K562 (cell line): Measurements from ENCODE around the gene SLC30A1. TPM values are rescaled to one million over a fixed set of nuclear protein-coding genes. Genes with fewer than 3 reads are reported as not detected.

Experiments
- ATAC-seq: fragments of 200-7000 bp; cut with Tn5 transposase; 3 replicates; pipeline ENCODE4 v1.9.1; 2020; ENCODE audit warnings: moderate library complexity
- BruUV-seq: library from RNA; stranded (reverse); fragments of 400-500 nt; replicated peaks from 2 replicates; lab custom pipeline; 2021; lab: Mats Ljungman, UMichigan
- CTCF ChIA-PET: fragments of 300-600 bp; formaldehyde crosslinking; extraction: SDS; loops from one replicate; lab custom pipeline; 2021; ENCODE audit warnings: low intra/inter-chr PET ratio; lab: Yijun Ruan, JAX
- POLR2A ChIA-PET: fragments of 300-600, 350-650 bp; sonication (Branson Sonifier 250); formaldehyde crosslinking; extraction: SDS; loops from one replicate; lab custom pipeline; 2021; ENCODE audit warnings: antibody characterized with exemption, inconsistent platforms; lab: Yijun Ruan, JAX
- DNase-seq, 4 experiments: peaks; one replicate each; pipeline versions ENCODE4 v3.0.0 to v3.0.0-alpha.2; 2011 to 2018; ENCODE audit warnings: low spot score in 3 of 4, mixed read lengths in 3 of 4; ENCODE audit errors: extremely low read depth in 1 of 4
- FAIRE-seq: peaks from 2 replicates; lab custom pipeline; 2011; peaks lifted over from hg19 to GRCh38; lab: Jason Lieb, UNC
- H2AFZ ChIP-seq: 2 replicates; pipeline ENCODE4 v1.6.0; 2011; ENCODE audit warnings: low read depth, low read length, control low read depth, inconsistent platforms
- H3K27ac ChIP-seq: fragments of 200-600 bp; 3 replicates; pipeline ENCODE4 v1.8.0; 2011; ENCODE audit warnings: low read depth, mild to moderate bottlenecking, control low read depth, inconsistent platforms, low read length, moderate library complexity, mixed read lengths; ENCODE audit errors: extremely low read depth
- H3K27me3 ChIP-seq, 2 experiments: fragments of 300-600 bp in 1 of 2; 2 replicates in 1 of 2; 3 replicates in 1 of 2; pipeline versions ENCODE4 v1.6.0 to v1.8.0; 2011; ENCODE audit warnings: inconsistent platforms in 2 of 2, low read length in 2 of 2, mild to moderate bottlenecking in 1 of 2, mixed read lengths in 1 of 2, moderate library complexity in 1 of 2; ENCODE audit not compliant: control insufficient read depth in 2 of 2, insufficient read depth in 2 of 2
- H3K36me3 ChIP-seq: fragments of 300-600 bp; 3 replicates; pipeline ENCODE4 v1.8.0; 2011; ENCODE audit warnings: mild to moderate bottlenecking, low read length, inconsistent platforms; ENCODE audit not compliant: control insufficient read depth, insufficient read depth
- H3K4me1 ChIP-seq, 2 experiments: fragments of 200-600 bp in 1 of 2; replicated peaks in 1 of 2; 2 replicates in 1 of 2; 3 replicates in 1 of 2; pipeline versions ENCODE4 v1.5.1 to v1.8.0; 2011; ENCODE audit warnings: inconsistent platforms in 2 of 2, low read length in 2 of 2, mild to moderate bottlenecking in 1 of 2, mixed read lengths in 1 of 2, moderate library complexity in 1 of 2; ENCODE audit not compliant: control insufficient read depth in 2 of 2, insufficient read depth in 2 of 2
- H3K4me2 ChIP-seq: 2 replicates; pipeline ENCODE4 v1.6.1; 2011; ENCODE audit warnings: low read length, control low read depth, inconsistent platforms, mixed read lengths; ENCODE audit not compliant: insufficient read depth
- H3K4me3 ChIP-seq: fragments of 200-600 bp; sonication (generic), shearing (Covaris generic); 2 replicates; pipeline ENCODE4 v1.5.1; 2016; ENCODE audit warnings: control low read depth, inconsistent platforms
- H3K79me2 ChIP-seq: fragments of 200-600 bp; 3 replicates; pipeline ENCODE4 v1.8.0; 2011; ENCODE audit warnings: low read length, inconsistent platforms; ENCODE audit not compliant: control insufficient read depth, insufficient read depth
- H3K9ac ChIP-seq, 2 experiments: 2 replicates each; pipeline versions ENCODE4 v1.6.0 to v1.6.1; 2011; ENCODE audit warnings: low read depth in 2 of 2, low read length in 2 of 2, control low read depth in 1 of 2, inconsistent platforms in 1 of 2, mild to moderate bottlenecking in 1 of 2, mixed read lengths in 1 of 2; ENCODE audit not compliant: insufficient read depth in 1 of 2
- H3K9me1 ChIP-seq: one replicate; pipeline ENCODE4 v1.6.0; 2011; ENCODE audit warnings: inconsistent platforms, mild to moderate bottlenecking, low read length, moderate library complexity; ENCODE audit not compliant: control insufficient read depth, insufficient read depth
- H3K9me3 ChIP-seq: replicated peaks from 2 replicates; pipeline ENCODE4 v1.5.1; 2011; ENCODE audit warnings: low read depth, low read length, inconsistent platforms; ENCODE audit not compliant: control insufficient read depth, insufficient read depth
- H4K20me1 ChIP-seq: replicated peaks from 2 replicates; pipeline ENCODE4 v1.6.1; 2011; ENCODE audit warnings: low read length, inconsistent platforms, mixed read lengths; ENCODE audit not compliant: control insufficient read depth, insufficient read depth
- CCNT2 ChIP-seq: IDR thresholded peaks from 2 replicates; pipeline ENCODE4 v1.6.1; 2011; ENCODE audit warnings: borderline replicate concordance, low read depth, mild to moderate bottlenecking, moderate library complexity, mixed read lengths, low read length; ENCODE audit not compliant: insufficient read length; ENCODE audit errors: extremely low read depth
- ELF4 ChIP-seq: fragments of 450-650 bp; formaldehyde crosslinking; IDR thresholded peaks from 2 replicates; pipeline ENCODE4 v1.4.0; 2022; ENCODE audit warnings: missing genetic modification characterization
- FOXA3 ChIP-seq, 2 experiments: fragments of 450-650 bp in 1 of 2; sonication (generic) in 1 of 2; formaldehyde crosslinking; IDR thresholded peaks in 1 of 2; conservative IDR thresholded peaks in 1 of 2; 2 replicates each; pipeline versions ENCODE4 v1.4.0 to v1.8.0; 2020 to 2022; ENCODE audit warnings: mild to moderate bottlenecking in 2 of 2, missing genetic modification reagents in 1 of 2
- ID3 ChIP-seq, 2 experiments: fragments of 250-450 bp in 1 of 2; fragments of 450-650 bp in 1 of 2; sonication (Bioruptor Pico) in 1 of 2; IDR thresholded peaks; 2 replicates each; pipeline versions ENCODE4 v1.6.1 to v1.8.0; 2016 to 2021; ENCODE audit warnings: mild to moderate bottlenecking in 2 of 2, moderate library complexity in 2 of 2, missing compliant biosample characterization in 1 of 2, missing genetic modification characterization in 1 of 2
- MEF2D ChIP-seq: conservative IDR thresholded peaks from 2 replicates; pipeline ENCODE4 v1.6.1; 2016; ENCODE audit warnings: low read depth, missing genetic modification characterization, missing compliant biosample characterization
- PHTF2 ChIP-seq: fragments of 250-450 bp; sonication (Bioruptor Pico); IDR thresholded peaks from 2 replicates; pipeline ENCODE4 v1.5.0; 2021; ENCODE audit warnings: mild to moderate bottlenecking
- PRDM10 ChIP-seq: fragments of 450-650 bp; IDR thresholded peaks from 2 replicates; pipeline ENCODE4 v1.6.1; 2018; ENCODE audit not compliant: partially characterized antibody
- ZNF133 ChIP-seq: fragments of 250-450 bp; sonication (Bioruptor Pico); IDR thresholded peaks from 2 replicates; pipeline ENCODE4 v1.4.0; 2020; ENCODE audit warnings: mild to moderate bottlenecking
- WGBS: fragments of 100-300 bp; shearing (Covaris generic); methylation state at CpG from one replicate; pipeline ENCODE4 v1.1.6; 2016; ENCODE audit warnings: low coverage, mixed read lengths; ENCODE audit not compliant: insufficient coverage; ENCODE audit errors: missing lambda C conversion rate; 5-methylcytosine and 5-hydroxymethylcytosine counted together
- in situ Hi-C: fragments of 300-500 bp; cut with MboI; formaldehyde crosslinking; loops from 4 replicates; pipeline ENCODE4 v1.15.0; 2018; ENCODE audit warnings: inconsistent platforms, mixed read lengths
- intact Hi-C: fragments of 100-400 bp; cut with micrococcal nuclease; formaldehyde crosslinking; loops from 2 replicates; pipeline ENCODE4 v1.14.2; 2022
- polyA plus RNA-seq, 8 experiments: library from polyadenylated mRNA; depleted of rRNA in 4 of 8; stranded (reverse) in 5 of 8; unstranded in 3 of 8; fragments of >200 nt; fragmentation: Nextera tagmentation in 2 of 8; fragmentation: Illumina TruSeq in 1 of 8; extraction: Ambion mirVana in 2 of 8; extraction: Trizol in 1 of 8; gene quantifications; 2 replicates each; pipeline versions ENCODE4 v1.2.1 to v1.2.3, GENCODE V29; 2011 to 2014; ENCODE audit warnings: inconsistent platforms in 1 of 8, missing spikeins in 1 of 8
- total RNA-seq, 7 experiments: library from RNA; depleted of rRNA in 6 of 7; stranded (reverse); fragments of >200 nt in 6 of 7; fragmentation: Illumina TruSeq in 2 of 7; extraction: Trizol in 2 of 7; gene quantifications; 2 replicates each; pipeline versions ENCODE4 v1.2.1 to v1.2.3, GENCODE V29; 2011 to 2021; ENCODE audit warnings: low replicate concordance in 1 of 7
- TF ChIP-seq, protein P1 (sequence below): sonication (generic); formaldehyde crosslinking; IDR thresholded peaks from 2 replicates; pipeline ENCODE4 v1.8.1; 2023; ENCODE audit warnings: missing genetic modification reagents, mild to moderate bottlenecking, borderline replicate concordance

SLC30A1 gene
- total and polyA plus RNA-seq, 9 of the 15 experiments (the other 6 are each of a cell fraction or from before 2014, with no cell fraction given): 4.1 to 14.4 (median 6.6) TPM

GRCh38 chr1:211613108-211613947, 34.4 kb upstream of the SLC30A1 start:
- H3K9me1 ChIP-seq: peaks cover 3% of the 10 kb centered on the region
- no peak overlapping the region for H3K4me3 ChIP-seq
- H3K36me3 ChIP-seq: no peaks in the 10 kb centered on the region
- TSS peak; percentile 92 for BruUV-seq
- H4K20me1 ChIP-seq: no peaks in the 10 kb centered on the region
- H3K27me3 ChIP-seq: no peaks in the 10 kb centered on the region; a peak in 1 of 5 replicates
- ChIA-PET POLR2A (interaction anchor here (0.6 to 2.2 kb wide), 12 partner anchors 8 to 89 kb away, joined by 3 to 10 read pairs (median 4); partner anchors contain the start of gene SLC30A1), CTCF (no interaction called here)
- H3K4me1 ChIP-seq: peaks cover 61 to 63% of the 10 kb centered on the region in 2 experiments
- peak; percentile 97 for FAIRE-seq
- ATAC-seq: peak; percentile 91
- intact Hi-C loops: loop anchor here (2.0 kb wide), 1 partner anchor 17 kb away; no protein-coding TSS in a partner anchor
- 4% methylated on average over 8 of the region's 8 CpGs for WGBS
- no peaks in the 10 kb centered on the region for H3K9me3 ChIP-seq
- peak; percentile 88 to 98 (median 91) for DNase-seq
- H3K4me2 ChIP-seq: peak overlapping the region; percentile 75
- in situ Hi-C loops: no loop called here
- peak overlapping the region; percentile 100 for H2AFZ ChIP-seq
- no peaks in the 10 kb centered on the region for H3K79me2 ChIP-seq
- H3K9ac ChIP-seq: peak overlapping the region; percentile 63 to 75
- peak overlapping the region; percentile 96 for H3K27ac ChIP-seq
- TF ChIP-seq PRDM10: peak; percentile 99
- TF ChIP-seq, protein P1, sequence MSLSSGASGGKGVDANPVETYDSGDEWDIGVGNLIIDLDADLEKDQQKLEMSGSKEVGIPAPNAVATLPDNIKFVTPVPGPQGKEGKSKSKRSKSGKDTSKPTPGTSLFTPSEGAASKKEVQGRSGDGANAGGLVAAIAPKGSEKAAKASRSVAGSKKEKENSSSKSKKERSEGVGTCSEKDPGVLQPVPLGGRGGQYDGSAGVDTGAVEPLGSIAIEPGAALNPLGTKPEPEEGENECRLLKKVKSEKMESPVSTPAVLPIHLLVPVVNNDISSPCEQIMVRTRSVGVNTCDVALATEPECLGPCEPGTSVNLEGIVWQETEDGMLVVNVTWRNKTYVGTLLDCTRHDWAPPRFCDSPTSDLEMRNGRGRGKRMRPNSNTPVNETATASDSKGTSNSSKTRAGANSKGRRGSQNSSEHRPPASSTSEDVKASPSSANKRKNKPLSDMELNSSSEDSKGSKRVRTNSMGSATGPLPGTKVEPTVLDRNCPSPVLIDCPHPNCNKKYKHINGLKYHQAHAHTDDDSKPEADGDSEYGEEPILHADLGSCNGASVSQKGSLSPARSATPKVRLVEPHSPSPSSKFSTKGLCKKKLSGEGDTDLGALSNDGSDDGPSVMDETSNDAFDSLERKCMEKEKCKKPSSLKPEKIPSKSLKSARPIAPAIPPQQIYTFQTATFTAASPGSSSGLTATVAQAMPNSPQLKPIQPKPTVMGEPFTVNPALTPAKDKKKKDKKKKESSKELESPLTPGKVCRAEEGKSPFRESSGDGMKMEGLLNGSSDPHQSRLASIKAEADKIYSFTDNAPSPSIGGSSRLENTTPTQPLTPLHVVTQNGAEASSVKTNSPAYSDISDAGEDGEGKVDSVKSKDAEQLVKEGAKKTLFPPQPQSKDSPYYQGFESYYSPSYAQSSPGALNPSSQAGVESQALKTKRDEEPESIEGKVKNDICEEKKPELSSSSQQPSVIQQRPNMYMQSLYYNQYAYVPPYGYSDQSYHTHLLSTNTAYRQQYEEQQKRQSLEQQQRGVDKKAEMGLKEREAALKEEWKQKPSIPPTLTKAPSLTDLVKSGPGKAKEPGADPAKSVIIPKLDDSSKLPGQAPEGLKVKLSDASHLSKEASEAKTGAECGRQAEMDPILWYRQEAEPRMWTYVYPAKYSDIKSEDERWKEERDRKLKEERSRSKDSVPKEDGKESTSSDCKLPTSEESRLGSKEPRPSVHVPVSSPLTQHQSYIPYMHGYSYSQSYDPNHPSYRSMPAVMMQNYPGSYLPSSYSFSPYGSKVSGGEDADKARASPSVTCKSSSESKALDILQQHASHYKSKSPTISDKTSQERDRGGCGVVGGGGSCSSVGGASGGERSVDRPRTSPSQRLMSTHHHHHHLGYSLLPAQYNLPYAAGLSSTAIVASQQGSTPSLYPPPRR: no peak
- no peak for TF ChIP-seq PHTF2 (CRISPR knock-in tag)
- peak; percentile 85; the same call in 1 of the 2 replicates for TF ChIP-seq ELF4 (CRISPR knock-in tag)
- no peak for TF ChIP-seq FOXA3 (CRISPR knock-in tag; conservative IDR thresholded peaks at IDR 0.05 in 1 of 2, IDR thresholded peaks at IDR 0.05 in 1 of 2)
- peak; percentile 84; the same call in 1 of the 2 replicates for TF ChIP-seq ZNF133 (CRISPR knock-in tag)
- TF ChIP-seq CCNT2: peak; percentile 74
- TF ChIP-seq MEF2D: peak; percentile 98
- TF ChIP-seq ID3 (CRISPR knock-in tag; IDR thresholded peaks at IDR 0.05): 0 out of 2 replicates have a peak, but pooled peaks have one; percentile 2
- peak; percentile 96 for TF ChIP-seq ID3 (tag; IDR thresholded peaks at IDR 0.05)
